Superior temporal gyrus (tissue), 1 donor: Measurements from ENCODE around the gene PER3.
"Not testable (repeated sequence)": the region's sequence is repeated elsewhere in the genome, so short reads cannot be mapped to it uniquely, and the experiment has no call there.

Experiments used
- DNase-seq: peaks from one replicate; pipeline ENCODE4 v3.0.0-alpha.2; 2016; ENCODE audit errors: extremely low spot score

PER3 gene

GRCh38 chr1:7778133-7778628 is 5.9 kb upstream of the PER3 start:
- no peak for DNase-seq

- no peak for DNase-seq
Measured at GRCh38 chr1:7780976-7781375, 3.1 kb upstream of the PER3 start.

- no peak for DNase-seq
Measured at GRCh38 chr1:7781501-7781900, 2.6 kb upstream of the PER3 start.

GRCh38 chr1:7781923-7782495 is 2.1 kb upstream of the PER3 start:
- no peak for DNase-seq

- no peak for DNase-seq
Measured at GRCh38 chr1:7783178-7783711, 846 bp upstream of the PER3 start.

- no peak for DNase-seq
Measured at GRCh38 chr1:7784492-7785071, 491 bp downstream of the PER3 start.

- no peak for DNase-seq
Measured at GRCh38 chr1:7785108-7785507, 1.0 kb downstream of the PER3 start.

- DNase-seq = peak; percentile 26
Measured at GRCh38 chr1:7786795-7787194, 2.7 kb downstream of the PER3 start.

GRCh38 chr1:7789828-7790227 is 5.7 kb downstream of the PER3 start:
- DNase-seq = no peak

GRCh38 chr1:7791027-7791426 is 6.9 kb downstream of the PER3 start:
- DNase-seq = not testable (repeated sequence)

- DNase-seq = no peak
Measured at GRCh38 chr1:7795406-7795805, 11.3 kb downstream of the PER3 start.

- DNase-seq = no peak
Measured at GRCh38 chr1:7805460-7805859, 21.4 kb downstream of the PER3 start.

- peak; percentile 43 for DNase-seq
Measured at GRCh38 chr1:7808253-7808844, 24.3 kb downstream of the PER3 start.

- no peak for DNase-seq
Measured at GRCh38 chr1:7809742-7810141, 25.7 kb downstream of the PER3 start.

- DNase-seq = no peak
Measured at GRCh38 chr1:7810395-7810794, 26.3 kb downstream of the PER3 start.

- DNase-seq = no peak
Measured at GRCh38 chr1:7811476-7811875, 27.4 kb downstream of the PER3 start.

GRCh38 chr1:7813677-7814373 is 29.7 kb downstream of the PER3 start:
- no peak for DNase-seq

GRCh38 chr1:7821282-7821681 is 37.2 kb downstream of the PER3 start:
- no peak for DNase-seq

- DNase-seq = no peak
Measured at GRCh38 chr1:7824701-7825100, 40.6 kb downstream of the PER3 start.

- no peak for DNase-seq
Measured at GRCh38 chr1:7826363-7826762, 42.3 kb downstream of the PER3 start.

GRCh38 chr1:7827126-7827955 is 43.2 kb downstream of the PER3 start:
- DNase-seq = no peak

- no peak for DNase-seq
Measured at GRCh38 chr1:7831458-7831857, 47.4 kb downstream of the PER3 start.
